Measurements from ENCODE around the gene PRKCB.

DNA sequence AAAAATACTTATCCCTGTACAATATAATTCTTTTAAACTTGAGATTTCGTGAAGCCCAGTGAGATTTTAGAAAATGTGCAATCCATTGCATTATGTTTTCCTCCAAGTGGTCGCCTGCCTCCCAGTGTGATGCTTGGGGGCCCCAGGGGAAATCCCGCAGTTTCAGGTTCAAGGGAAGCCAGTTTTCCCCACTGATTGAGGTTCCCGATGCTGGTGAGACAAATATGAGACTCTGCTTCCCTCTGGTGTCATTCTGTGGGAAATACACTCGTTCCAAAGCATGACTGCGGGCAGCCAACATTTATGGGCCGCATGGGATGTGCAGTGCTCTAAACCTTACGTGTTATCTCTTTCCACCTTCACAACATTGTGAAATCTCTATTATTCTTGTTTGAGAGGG lies 200.8 kb downstream of the PRKCB start:
- TF ChIP-seq, protein P1, sequence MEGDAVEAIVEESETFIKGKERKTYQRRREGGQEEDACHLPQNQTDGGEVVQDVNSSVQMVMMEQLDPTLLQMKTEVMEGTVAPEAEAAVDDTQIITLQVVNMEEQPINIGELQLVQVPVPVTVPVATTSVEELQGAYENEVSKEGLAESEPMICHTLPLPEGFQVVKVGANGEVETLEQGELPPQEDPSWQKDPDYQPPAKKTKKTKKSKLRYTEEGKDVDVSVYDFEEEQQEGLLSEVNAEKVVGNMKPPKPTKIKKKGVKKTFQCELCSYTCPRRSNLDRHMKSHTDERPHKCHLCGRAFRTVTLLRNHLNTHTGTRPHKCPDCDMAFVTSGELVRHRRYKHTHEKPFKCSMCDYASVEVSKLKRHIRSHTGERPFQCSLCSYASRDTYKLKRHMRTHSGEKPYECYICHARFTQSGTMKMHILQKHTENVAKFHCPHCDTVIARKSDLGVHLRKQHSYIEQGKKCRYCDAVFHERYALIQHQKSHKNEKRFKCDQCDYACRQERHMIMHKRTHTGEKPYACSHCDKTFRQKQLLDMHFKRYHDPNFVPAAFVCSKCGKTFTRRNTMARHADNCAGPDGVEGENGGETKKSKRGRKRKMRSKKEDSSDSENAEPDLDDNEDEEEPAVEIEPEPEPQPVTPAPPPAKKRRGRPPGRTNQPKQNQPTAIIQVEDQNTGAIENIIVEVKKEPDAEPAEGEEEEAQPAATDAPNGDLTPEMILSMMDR (conservative IDR thresholded peaks at IDR 0.05 in 1 of 2, IDR thresholded peaks at IDR 0.05 in 1 of 2; ENCODE audit: low read depth in 1 of 2, low read length in 2 of 2) = peak; percentile 71
- TF ChIP-seq EZH2 (IDR thresholded peaks at IDR 0.05; ENCODE audit: low read length, missing control alignments) = no peak
